ENCODE data around the gene TMEM220.
"Not testable (repeated sequence)": the region's sequence is repeated elsewhere in the genome, so short reads cannot be mapped to it uniquely, and the experiment has no call there.

Gene TMEM220

DNA sequence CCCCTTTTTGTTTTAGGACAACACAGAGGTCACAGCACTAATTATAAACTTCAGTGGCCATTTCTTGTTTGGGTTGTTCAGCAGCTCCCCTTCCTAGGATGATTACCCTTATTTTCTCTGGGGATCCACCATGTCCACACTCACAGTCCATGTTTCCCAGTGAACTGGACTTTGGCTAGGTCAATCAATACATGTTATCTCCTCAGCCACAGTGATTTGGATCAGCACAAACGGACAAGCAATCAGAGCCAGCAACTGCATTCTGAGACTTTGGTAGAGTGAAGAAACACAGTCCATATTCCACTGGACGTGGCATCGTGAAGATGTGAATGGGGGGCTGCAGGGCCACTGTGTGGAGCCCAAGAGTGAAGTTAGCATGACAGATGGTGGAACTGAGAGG, 4.6 kb downstream of the TMEM220 start:
- no peak for DNase-seq

DNA sequence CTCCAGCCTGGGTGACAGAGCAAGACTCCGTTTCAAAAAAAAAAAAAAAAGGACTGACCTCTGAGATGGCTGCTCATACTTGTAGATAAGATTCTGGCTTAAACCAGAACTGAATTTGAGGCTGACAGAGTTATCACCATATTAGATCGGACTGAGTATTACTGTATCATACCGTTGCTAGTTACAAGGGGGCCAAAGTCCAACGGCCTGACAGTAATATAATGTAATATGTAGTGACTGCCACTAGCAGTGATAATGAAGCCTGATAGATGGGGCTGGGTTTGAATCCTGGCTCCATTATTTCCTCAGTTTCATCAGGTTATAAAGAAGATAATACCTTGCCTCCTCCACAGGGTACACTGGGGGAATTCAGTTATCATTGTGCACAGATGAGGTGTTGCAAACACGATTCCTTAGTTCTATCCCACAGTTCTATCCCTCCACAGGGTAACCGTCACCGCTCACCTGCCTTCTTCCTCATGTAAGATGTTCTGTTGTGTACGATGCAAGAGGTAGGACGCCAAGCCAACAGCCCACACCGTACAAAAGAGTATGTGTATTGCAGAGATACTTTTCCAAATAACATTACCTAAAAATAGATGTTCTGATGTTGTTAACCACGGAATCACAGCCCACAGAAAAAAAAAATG, 5.2 kb downstream of the TMEM220 start:
- no peak for DNase-seq

DNA sequence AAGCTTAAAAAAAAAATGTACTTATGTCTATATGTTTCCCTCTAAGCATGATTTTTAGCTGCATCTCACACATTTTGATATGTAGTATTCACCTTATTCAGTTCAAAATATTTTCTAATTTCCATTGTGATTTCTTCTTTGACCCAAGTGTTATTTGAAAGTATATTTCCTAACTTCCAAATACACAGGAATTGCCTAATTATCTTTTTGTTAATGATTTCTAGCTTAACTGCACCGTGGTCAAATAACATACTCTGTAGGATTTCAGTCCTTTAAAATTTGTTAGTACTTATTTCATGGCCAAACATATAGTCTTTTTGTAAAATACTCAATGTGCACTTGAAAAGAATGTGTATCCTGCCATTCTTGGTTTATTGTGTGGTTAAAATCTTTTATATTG, 11.3 kb downstream of the TMEM220 start:
- no peak for DNase-seq

DNA sequence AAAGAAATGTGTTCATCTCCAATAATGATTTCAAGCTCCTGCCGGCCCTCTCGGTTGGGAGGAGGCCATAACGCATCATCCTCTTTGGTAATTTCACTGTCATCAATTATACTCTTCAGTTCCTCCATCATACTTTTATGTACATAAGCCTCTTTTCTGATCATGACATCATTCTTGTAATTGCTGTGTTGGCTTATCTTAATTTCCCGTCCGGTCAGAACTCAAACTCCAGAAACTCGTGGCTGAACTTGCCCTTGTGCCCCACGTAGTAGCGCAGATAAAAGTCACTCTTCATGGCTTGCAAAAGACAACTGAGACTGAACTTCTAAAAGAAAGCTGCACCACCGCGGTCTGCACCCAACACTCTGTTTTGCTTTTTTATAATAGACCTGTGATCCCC, 13.6 kb downstream of the TMEM220 start:
- DNase-seq: no peak

DNA sequence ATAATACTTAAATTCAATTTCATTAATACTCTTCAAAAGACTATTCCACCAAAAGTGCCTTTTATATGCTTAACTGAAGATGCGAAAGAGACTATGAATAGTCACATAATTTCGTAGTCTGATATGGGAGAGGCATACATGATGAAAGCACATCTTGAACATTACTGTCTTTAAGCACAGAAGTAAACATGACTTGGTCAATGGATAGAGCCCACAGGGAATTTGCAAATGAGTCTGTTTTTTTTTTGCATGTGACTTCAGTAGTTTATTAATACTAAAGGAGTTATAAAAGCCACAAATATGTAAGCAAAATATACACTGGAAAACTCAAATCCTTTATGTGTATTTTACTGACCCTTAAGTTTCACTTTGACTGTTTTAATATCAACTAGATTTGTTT, 16.5 kb downstream of the TMEM220 start:
- DNase-seq: no peak

DNA sequence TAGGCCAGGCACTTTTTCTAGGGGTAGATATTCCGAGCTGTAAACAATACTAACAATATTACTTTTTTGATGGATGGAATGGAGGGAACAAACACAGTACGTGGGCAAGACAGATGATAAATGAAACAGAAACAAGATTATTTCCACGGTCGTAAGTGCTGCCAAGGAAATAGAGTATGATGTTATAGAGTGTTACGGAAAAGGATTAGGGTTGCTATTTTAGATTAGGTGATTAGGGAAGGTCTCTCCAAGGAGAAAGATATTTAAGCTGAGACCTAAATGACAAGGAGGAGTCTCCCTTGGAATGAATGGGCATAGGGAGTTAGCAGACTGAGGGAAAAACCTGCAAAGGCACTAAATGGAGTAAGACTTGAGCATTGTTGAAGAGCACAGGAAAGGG, 24.1 kb downstream of the TMEM220 start:
- DNase-seq: no peak

DNA sequence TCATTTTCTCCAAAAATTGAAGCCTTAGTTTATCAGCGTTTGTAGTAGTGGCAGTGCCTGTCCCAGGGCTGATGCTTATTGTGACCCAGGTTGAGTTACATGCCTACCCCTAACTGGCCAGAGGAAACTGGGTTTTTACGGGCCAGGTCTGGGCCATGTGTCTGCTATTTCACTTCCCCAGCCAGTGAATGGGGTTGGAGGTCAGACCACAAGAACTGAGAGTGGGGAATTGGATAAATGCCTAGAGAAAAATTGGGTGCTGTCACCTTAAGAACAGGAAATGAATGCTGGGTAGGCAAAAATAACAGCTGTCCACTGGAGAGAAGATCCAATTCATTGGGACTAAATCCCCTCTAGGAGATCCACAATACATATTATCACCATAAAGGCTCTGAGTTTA, 27.2 kb downstream of the TMEM220 start:
- peak; percentile 2 for DNase-seq

DNA sequence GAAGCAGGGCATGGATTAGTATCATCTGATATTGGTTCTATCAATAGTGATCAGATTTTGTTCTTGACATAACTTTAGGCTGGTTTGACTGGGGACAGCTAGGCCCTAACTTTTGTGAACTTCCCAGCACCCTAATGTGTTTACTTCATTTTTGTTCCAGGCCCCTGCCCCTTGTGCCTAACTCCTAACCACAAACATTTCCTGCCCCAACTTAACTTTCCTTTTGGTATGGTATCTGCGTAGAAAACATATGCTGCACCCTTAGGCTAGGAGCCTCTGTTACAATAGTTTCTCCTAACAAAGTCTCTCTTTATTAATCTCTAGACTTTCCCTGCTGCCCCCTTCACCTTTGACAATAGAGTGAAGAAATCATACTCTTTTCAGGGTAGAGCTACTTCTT, 30.0 kb downstream of the TMEM220 start:
- peak; percentile 29 for DNase-seq

DNA sequence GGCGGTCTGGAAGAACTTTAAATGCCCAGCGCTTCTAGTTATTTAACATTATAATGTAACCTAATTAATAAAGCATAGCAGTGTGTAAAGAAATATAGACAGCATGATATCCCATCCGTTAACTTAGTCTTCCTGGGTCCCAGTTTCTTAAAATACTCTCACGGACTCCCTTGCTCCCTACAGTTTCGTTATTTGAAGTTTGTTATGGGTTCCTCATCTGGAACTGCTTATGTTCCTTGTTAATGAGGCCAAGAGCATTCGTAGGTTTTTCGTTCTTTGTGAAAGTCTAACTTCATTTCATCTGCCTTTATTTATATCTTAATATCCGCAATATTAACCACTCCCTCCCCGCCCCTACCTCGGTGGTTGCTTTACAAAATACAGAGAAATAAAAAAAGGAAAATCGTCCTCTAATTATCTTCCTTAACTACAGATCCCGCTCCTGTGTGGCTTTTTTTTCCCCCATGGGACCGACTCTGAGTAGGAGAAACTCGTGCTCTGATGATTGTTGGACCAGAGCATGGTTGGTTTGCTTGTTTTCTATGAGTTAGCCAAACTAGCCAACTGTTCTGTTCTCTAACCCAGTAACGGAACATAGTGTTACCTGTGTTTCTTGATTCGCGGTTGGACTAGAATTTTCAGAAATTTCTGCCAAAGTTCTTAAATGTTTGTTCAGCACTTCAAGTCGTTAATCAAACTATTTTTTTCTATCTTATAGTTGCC, 31.6 kb downstream of the TMEM220 start:
- no peak for DNase-seq

DNA sequence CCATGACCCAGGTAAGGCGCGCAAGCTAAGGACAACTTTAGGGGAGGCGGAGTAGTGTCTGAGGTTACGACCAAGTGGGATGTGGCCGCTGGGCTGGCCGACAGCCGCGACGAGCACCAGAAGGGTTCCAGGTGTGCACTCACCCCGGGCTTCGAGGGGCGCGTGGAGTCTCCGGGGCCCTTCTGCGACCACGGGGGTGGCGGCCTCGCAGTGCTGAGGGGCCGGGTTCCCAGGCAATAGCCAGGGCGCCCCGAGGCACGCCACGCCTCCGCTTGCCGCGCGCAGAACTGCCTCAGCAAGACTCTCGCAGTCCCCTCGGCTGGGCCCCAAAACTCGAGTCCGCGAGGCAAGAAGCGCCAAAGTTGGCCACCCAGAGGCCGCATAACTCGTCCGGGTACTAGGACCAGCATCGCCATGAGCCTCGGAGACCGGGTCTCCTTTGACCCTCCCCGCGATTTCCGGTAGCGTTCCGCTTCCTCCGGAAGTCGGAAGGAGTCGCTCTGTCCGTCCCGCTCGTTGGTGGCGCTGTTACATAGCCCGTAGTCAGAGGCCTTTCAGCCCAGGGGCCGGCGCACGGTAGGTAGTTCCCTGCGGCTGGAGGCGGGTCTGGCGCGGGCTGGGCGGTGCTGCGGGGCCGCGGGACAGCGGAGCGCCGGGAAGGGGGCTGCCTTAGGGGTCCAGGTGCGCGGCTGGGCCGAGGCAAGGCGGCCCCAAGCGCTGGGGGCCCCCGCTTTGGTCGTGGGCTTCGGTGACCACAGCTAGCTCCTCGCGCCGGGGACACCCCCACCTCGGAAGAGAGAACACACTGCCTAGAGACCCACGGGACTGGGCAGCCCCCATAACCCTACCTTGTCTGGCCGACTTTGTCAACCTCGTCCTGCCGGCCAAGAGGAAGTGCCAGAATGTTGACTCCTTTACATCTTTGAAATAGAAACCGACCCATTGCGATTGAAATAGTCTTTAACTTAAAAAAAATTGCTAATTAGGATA, 32.4 kb downstream of the TMEM220 start, which contains the start of the genes ADPRM and SCO1:
Gene ADPRM, plus strand, starts transcription at position 503 of the 990 bp plus-strand sequence. CDS start 7,333 bp downstream, outside the sequence.
Gene SCO1, minus strand, starts transcription at position 442 of the 990 bp plus-strand sequence. Its CDS starts 26 bp downstream, at position 416.
- peak; percentile 88 for DNase-seq

DNA sequence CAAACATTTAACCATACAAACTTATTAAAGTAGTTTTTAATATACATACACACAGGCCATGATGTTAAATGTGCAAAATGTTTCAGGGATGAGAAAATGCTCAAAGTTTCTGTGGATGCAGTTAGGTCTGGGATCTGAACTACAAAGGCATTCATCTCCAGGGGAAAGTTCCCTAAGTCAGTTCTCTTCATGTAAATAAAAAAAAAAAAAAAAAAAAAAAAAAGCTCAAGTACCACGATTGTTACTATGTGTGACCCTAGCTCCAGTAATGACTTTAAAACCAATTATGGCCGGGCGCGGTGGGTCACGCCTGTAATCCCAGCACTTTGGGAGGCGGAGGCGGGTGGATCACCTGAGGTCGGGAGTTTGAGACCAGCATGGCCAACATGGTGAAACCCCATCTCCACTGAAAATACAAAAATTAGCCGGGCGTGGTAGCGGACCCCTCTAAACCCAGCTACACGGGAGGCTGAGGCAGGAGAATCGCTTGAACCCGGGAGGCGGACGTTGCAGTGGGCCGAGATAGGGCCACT, 33.9 kb downstream of the TMEM220 start:
- DNase-seq: not testable (repeated sequence)

DNA sequence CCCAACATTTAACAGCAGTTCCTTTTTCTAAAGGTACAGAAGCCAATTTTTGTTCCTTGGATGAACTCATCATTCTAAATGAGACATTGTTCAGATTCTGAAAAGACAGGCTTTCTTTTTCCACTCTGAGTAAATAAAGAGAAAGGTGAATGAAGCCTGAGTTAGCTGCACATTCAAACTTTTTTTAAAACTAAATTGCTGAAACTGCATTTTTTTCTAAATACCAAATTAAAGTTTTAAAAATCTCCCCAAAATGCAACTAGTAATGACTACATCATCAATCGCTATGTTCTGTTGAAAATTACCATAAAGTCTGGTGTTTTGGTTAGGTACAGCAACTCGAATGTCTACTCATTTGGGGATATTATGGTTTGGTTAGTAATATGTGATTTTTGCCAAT, 42.3 kb downstream of the TMEM220 start:
- DNase-seq: no peak

DNA sequence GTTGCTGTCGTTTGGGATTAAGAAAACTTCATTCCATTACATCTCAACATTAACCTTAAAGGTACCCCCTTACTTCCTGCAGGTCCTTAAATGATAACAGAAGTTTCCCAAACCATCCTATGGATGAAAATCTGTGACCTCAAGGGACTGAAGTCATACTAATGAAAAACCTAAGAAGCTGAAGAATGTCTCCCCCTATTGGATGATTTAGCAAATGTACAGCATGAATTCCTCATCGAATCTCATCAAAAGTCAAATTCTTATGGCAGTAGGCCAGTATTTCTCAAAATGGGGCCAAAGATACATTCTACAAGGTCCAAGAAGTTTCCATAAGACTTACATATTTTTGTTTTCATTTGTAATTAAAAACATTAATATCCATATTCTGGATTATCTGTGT, 46.0 kb downstream of the TMEM220 start:
- no peak for DNase-seq

DNA sequence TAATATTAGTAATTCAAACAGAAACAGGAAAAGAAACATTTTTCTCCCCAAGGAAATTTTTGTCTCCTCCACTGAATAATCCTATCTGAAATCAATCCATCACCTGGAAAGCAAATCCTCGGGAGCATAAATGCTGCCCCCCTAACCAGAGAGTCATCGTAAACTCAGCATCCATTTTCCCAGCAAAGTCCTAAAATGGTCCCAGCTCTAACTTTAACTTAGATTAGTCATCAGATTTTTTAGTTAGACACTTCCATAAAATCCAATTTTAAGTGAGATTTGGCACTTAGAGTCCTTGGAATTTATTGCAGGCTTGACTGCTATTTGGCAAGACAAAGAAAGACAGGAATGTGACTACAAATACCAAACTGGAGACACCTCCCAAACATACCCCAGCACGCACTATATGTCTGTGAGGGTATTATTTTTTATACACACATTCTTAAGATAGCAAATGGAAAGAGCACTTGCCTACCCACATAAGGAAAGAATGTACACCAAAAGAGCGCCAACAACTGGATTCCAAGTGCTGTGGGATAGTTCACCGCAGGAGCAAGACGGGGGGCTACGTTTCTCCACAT, 47.9 kb downstream of the TMEM220 start:
- DNase-seq: no peak

DNA sequence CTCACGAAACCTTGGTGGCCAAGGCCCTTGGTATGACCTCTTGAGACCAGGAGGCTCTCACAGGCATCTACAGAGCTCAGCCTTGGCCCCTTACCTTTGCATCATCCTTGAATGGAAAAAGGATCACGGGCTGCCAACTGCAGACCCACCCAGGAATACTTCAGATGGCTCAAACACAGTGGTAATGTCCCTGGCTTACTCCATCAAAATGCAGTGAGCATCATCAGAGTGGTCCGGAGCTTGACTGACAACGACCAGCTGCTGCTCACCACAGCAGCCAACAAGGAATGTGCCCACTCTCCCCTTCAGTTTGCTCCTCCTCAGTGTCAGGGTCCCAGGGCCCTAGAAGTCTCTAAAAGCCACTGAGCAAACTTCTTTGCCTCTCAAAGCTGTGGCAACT, 55.1 kb downstream of the TMEM220 start:
- DNase-seq: no peak

DNA sequence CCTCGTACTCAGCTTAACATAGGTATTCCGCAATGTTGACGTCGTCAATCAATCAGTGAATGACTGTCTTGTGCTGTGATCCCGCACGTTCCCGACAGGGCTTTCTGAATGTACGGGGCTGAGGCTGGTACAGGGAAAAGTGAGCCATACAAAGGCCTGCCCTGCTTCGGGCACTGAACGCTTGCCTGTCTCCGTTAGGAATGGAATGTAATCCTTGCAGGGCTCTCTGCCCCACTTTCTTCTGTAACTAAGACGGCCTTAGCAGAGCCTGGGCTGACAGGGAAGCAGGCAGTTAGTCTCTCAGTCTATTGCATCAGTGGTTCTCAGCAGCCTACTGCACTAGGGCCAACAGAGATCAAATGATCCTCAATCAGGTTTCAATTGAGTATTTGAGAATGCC, 56.5 kb downstream of the TMEM220 start:
- DNase-seq: no peak

DNA sequence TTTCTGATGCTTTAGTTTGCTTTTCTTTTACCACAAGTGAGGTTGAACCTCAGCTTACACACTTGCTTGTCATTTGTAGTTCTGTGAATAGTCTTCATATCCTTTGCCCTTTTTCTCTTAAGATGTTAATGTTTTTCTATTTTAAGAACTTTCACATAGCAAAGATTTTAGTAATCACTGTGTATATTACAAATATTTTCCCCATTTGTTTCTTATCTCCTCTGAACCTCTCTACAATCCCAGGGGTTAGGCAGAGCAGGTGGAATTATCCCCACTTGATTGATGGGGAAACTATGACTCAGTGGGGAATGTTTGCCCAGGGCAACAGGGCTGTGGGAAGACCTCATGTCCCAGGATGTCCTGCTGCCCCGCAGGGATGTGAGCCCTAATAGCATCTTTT, 61.0 kb downstream of the TMEM220 start:
- DNase-seq: no peak

DNA sequence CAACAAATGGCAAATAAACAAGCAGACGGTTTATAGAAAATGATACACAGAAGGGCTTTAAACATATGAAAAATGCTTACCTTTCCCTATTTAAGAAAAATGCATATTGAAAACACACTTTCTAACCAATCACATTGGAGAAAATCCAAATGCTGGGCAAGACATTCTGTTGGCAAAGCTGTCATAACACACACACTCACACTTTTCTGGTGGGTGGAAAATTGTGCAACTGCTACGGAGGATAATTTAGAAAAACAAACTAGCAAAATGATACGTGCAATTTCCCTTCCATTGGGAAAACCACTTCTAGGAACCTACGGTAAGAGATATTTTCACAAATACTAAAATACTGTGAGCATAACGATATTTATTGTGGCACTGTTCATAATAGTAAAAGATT, 62.9 kb downstream of the TMEM220 start:
- DNase-seq: no peak

DNA sequence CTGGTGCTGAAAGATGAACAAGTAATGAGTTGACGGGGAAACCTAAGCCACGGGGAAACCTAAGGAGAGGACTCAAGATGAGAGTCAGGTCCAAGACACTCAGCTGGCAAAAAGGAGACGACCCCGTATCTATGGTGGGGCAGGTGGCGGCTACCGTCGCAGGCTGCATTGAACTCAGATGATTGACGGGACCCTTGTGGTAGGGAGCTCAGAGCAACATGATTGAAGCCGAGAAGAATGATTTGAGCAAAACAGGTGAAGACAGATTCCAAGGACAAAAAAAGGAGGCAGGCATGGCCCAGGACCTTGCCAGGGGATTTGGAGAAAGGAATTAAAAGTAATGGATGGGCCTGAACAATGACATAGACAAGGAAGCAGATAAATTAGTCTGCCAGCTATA, 65.3 kb downstream of the TMEM220 start:
- no peak for DNase-seq
